Small intestine (tissue), 7 donors: Measurements from ENCODE around the gene C1orf115. TPM values are rescaled to one million over a fixed set of nuclear protein-coding genes. Genes with fewer than 3 reads are reported as not detected.
"Not testable (repeated sequence)": the region's sequence is repeated elsewhere in the genome, so short reads cannot be mapped to it uniquely, and the experiment has no call there.

Source experiments
- DNase-seq, 2 donors: peaks; one replicate each; pipeline versions ENCODE4 v3.0.0 to v3.0.0-alpha.2; 2013
- FAIRE-seq: peaks from 2 replicates; lab custom pipeline; 2012; peaks lifted over from hg19 to GRCh38; lab: Jason Lieb, UNC
- H3K27ac ChIP-seq, 3 donors: one replicate each; pipeline ENCODE4 v1.5.1; 2013; ENCODE audit warnings: low read length in 2 of 3, mild to moderate bottlenecking in 2 of 3, control low read depth in 1 of 3, inconsistent platforms in 1 of 3, low read depth in 1 of 3, moderate library complexity in 1 of 3
- H3K27me3 ChIP-seq, 3 donors: one replicate each; pipeline ENCODE4 v1.6.1; 2013; ENCODE audit warnings: low read length in 3 of 3, inconsistent platforms in 1 of 3; ENCODE audit not compliant: control insufficient read depth in 3 of 3, insufficient read depth in 3 of 3
- H3K36me3 ChIP-seq, 3 donors: one replicate each; pipeline ENCODE4 v1.6.1; 2013; ENCODE audit warnings: low read length in 3 of 3, inconsistent platforms in 1 of 3, low read depth in 1 of 3, mild to moderate bottlenecking in 1 of 3, moderate library complexity in 1 of 3; ENCODE audit not compliant: control insufficient read depth in 3 of 3, insufficient read depth in 2 of 3
- H3K4me1 ChIP-seq, 3 donors: one replicate each; pipeline ENCODE4 v1.6.1; 2013; ENCODE audit warnings: low read length in 2 of 3, inconsistent platforms in 1 of 3, low read depth in 1 of 3, mild to moderate bottlenecking in 1 of 3, moderate library complexity in 1 of 3; ENCODE audit not compliant: control insufficient read depth in 3 of 3, insufficient read depth in 2 of 3
- H3K4me3 ChIP-seq, 3 donors: one replicate each; pipeline ENCODE4 v1.5.1; 2013; ENCODE audit warnings: low read length in 3 of 3, control low read depth in 1 of 3, inconsistent platforms in 1 of 3, low read depth in 1 of 3, mild to moderate bottlenecking in 1 of 3, moderate library complexity in 1 of 3
- H3K9me3 ChIP-seq, 2 donors: one replicate each; pipeline ENCODE4 v1.6.1; 2013; ENCODE audit warnings: low read depth in 1 of 2, low read length in 1 of 2; ENCODE audit not compliant: control insufficient read depth in 2 of 2, insufficient read depth in 1 of 2
- WGBS, 3 donors: extraction: QIAGEN DNeasy Blood & Tissue Kit; methylation state at CpG; one replicate each; pipeline ENCODE4 v1.1.7; 2013; 5-methylcytosine and 5-hydroxymethylcytosine counted together
- polyA plus RNA-seq, 4 donors: library from polyadenylated mRNA; stranded (reverse) in 3 of 4; unstranded in 1 of 4; fragments of 200-250 nt in 3 of 4; fragments of 120-200 nt in 1 of 4; gene quantifications; one replicate each; pipeline versions ENCODE4 v1.2.1 to v1.2.3, GENCODE V29; 2013
- donor health status: healthy with polysubstance abuse.
- donor health status: control.
- donor health status: control.
- donor health status: Bipolar disorder and iron deficiency.
- donor health status: healthy.

C1orf115 gene
- polyA plus RNA-seq, 4 donors: 60.5 to 456 (median 232) TPM

GRCh38 chr1:220705782-220706181 is 15.6 kb downstream of the C1orf115 start:
- FAIRE-seq (no peak), DNase-seq (peak; percentile 45 to 96)
- 21 to 57% (median 29%) methylated on average over 7 of the region's 7 CpGs for WGBS, 3 donors

GRCh38 chr1:220706480-220706879 is 16.3 kb downstream of the C1orf115 start:
- peaks cover 0 to 5% of the 10 kb centered on the region in 2 donors for H3K9me3 ChIP-seq
- DNase-seq (peak in 1 of 2 donors; percentile 53), FAIRE-seq (no peak)
- peaks cover 0 to 2% (median 0%) of the 10 kb centered on the region in 3 donors for H3K27me3 ChIP-seq
- peak overlapping the region; percentile 44 to 74 (median 57) for H3K27ac ChIP-seq
- no peak overlapping the region for H3K4me3 ChIP-seq
- H3K4me1 ChIP-seq: peaks cover 0 to 38% (median 19%) of the 10 kb centered on the region in 3 donors
- H3K36me3 ChIP-seq: no peaks in the 10 kb centered on the region
- 26 to 56% (median 33%) methylated on average over 9 of the region's 9 CpGs for WGBS, 3 donors

More at GRCh38 chr1:220705782-220706181, 15.6 kb downstream of the C1orf115 start:
- Histone ChIP-seq H3K27me3 (peaks cover 0 to 2% (median 0%) of the 10 kb centered on the region in 3 donors), H3K36me3 (no peaks in the 10 kb centered on the region), H3K4me3 (no peak overlapping the region), H3K27ac (peak overlapping the region; percentile 44 to 74 (median 57)), H3K4me1 (peaks cover 1 to 37% (median 19%) of the 10 kb centered on the region in 3 donors), H3K9me3 (peaks cover 0 to 5% of the 10 kb centered on the region in 2 donors)

GRCh38 chr1:220707160-220707559 is 17.0 kb downstream of the C1orf115 start:
- Histone ChIP-seq H3K4me1 (peaks cover 0 to 40% (median 19%) of the 10 kb centered on the region in 3 donors), H3K4me3 (no peak overlapping the region), H3K36me3 (no peaks in the 10 kb centered on the region), H3K27ac (peak overlapping the region in 1 of 3 donors; percentile 74), H3K27me3 (peaks cover 0 to 2% (median 0%) of the 10 kb centered on the region in 3 donors), H3K9me3 (peaks cover 0 to 5% of the 10 kb centered on the region in 2 donors)
- DNase-seq: no peak
- no peak for FAIRE-seq
- WGBS, 3 donors: 66 to 83% (median 76%) methylated on average over 10 of the region's 10 CpGs

- no peak for FAIRE-seq
- no peaks in the 10 kb centered on the region for H3K36me3 ChIP-seq
Measured at GRCh38 chr1:220708244-220708643, 18.1 kb downstream of the C1orf115 start.

GRCh38 chr1:220708936-220709801 is 19.0 kb downstream of the C1orf115 start:
- peak; percentile 67 to 94 for DNase-seq
- H3K27ac ChIP-seq: peak overlapping the region; percentile 36 to 57 (median 51)
- H3K36me3 ChIP-seq: no peaks in the 10 kb centered on the region
- H3K4me3 ChIP-seq: no peak overlapping the region
- WGBS, 3 donors: 9 to 49% (median 25%) methylated on average over 9 of the region's 9 CpGs
- no peak for FAIRE-seq
- H3K27me3 ChIP-seq: no peaks in the 10 kb centered on the region
- H3K4me1 ChIP-seq: peaks cover 0 to 40% (median 19%) of the 10 kb centered on the region in 3 donors
- peaks cover 0 to 5% of the 10 kb centered on the region in 2 donors for H3K9me3 ChIP-seq

More at GRCh38 chr1:220708244-220708643, 18.1 kb downstream of the C1orf115 start:
- DNase-seq: peak in 1 of 2 donors; percentile 33
- no peak overlapping the region for H3K4me3 ChIP-seq
- H3K27ac ChIP-seq: no peak overlapping the region
- no peaks in the 10 kb centered on the region for H3K27me3 ChIP-seq
- H3K9me3 ChIP-seq: peaks cover 0 to 5% of the 10 kb centered on the region in 2 donors
- 51 to 78% (median 77%) methylated on average over 4 of the region's 4 CpGs for WGBS, 3 donors
- H3K4me1 ChIP-seq: peaks cover 0 to 40% (median 19%) of the 10 kb centered on the region in 3 donors

GRCh38 chr1:220710333-220710732 is 20.2 kb downstream of the C1orf115 start:
- 70 to 78% (median 72%) methylated on average over 4 of the region's 4 CpGs for WGBS, 3 donors
- no peak for DNase-seq
- Histone ChIP-seq H3K27me3 (no peaks in the 10 kb centered on the region), H3K36me3 (no peaks in the 10 kb centered on the region), H3K27ac (no peak overlapping the region), H3K9me3 (peaks cover 0 to 10% of the 10 kb centered on the region in 2 donors), H3K4me3 (no peak overlapping the region), H3K4me1 (peaks cover 0 to 33% (median 14%) of the 10 kb centered on the region in 3 donors)
- FAIRE-seq: no peak

- no peak for DNase-seq
- Histone ChIP-seq H3K9me3 (peaks cover 0 to 10% of the 10 kb centered on the region in 2 donors), H3K4me1 (peaks cover 0 to 24% (median 12%) of the 10 kb centered on the region in 3 donors), H3K27ac (no peak overlapping the region), H3K4me3 (no peak overlapping the region), H3K27me3 (no peaks in the 10 kb centered on the region), H3K36me3 (no peaks in the 10 kb centered on the region)
- WGBS, 3 donors: 70 to 73% (median 72%) methylated on average over 9 of the region's 9 CpGs
- no peak for FAIRE-seq
Measured at GRCh38 chr1:220711056-220711809, 21.1 kb downstream of the C1orf115 start.

- DNase-seq, H3K27me3 ChIP-seq, FAIRE-seq, H3K9me3 ChIP-seq, H3K27ac ChIP-seq, H3K4me3 ChIP-seq, H3K36me3 ChIP-seq, H3K4me1 ChIP-seq: not testable (repeated sequence)
- WGBS, 3 donors: 95 to 96% (median 95%) methylated on average over 5 of the region's 5 CpGs
Measured at GRCh38 chr1:220715986-220716385, 25.8 kb downstream of the C1orf115 start.
